ENCODE measurements around the gene ASF1A. TPM values are rescaled to one million over a fixed set of nuclear protein-coding genes. Genes with fewer than 3 reads are reported as not detected.

The ASF1A gene
- total RNA-seq, 1 donor from 2014 or later: 27.6 TPM

DNA sequence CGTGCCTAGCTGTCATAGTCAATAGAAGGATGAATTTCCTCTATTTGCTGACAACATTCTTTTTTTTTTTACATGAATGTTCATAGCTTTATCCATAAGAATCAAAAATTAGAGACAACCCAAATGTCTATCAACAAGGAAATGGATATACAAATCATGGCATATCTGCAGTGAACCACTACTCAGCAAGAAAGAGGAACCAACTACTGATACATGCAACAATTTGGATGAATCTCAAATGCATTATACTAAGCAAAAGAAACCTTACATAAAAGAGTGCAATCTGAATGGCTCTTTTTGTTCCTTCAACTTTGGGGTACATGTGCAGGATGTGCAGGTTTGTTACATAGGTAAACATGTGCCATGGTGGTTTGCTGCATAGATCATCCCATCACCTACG is 58.7 kb downstream of the ASF1A start:
- TF ChIP-seq, protein P1, sequence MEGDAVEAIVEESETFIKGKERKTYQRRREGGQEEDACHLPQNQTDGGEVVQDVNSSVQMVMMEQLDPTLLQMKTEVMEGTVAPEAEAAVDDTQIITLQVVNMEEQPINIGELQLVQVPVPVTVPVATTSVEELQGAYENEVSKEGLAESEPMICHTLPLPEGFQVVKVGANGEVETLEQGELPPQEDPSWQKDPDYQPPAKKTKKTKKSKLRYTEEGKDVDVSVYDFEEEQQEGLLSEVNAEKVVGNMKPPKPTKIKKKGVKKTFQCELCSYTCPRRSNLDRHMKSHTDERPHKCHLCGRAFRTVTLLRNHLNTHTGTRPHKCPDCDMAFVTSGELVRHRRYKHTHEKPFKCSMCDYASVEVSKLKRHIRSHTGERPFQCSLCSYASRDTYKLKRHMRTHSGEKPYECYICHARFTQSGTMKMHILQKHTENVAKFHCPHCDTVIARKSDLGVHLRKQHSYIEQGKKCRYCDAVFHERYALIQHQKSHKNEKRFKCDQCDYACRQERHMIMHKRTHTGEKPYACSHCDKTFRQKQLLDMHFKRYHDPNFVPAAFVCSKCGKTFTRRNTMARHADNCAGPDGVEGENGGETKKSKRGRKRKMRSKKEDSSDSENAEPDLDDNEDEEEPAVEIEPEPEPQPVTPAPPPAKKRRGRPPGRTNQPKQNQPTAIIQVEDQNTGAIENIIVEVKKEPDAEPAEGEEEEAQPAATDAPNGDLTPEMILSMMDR (IDR thresholded peaks at IDR 0.05; ENCODE audit: borderline replicate concordance): no peak
- DNase-seq: no peak
- intact Hi-C loops (cut with micrococcal nuclease): no loop called here
- Histone ChIP-seq H3K4me3 (no peak overlapping the region), H3K9me3 (replicated peaks) (peaks cover 20% of the 10 kb centered on the region), H3K27me3 (ENCODE audit: low read depth) (no peaks in the 10 kb centered on the region), H3K27ac (replicated peaks) (no peak overlapping the region), H3K4me1 (no peaks in the 10 kb centered on the region), H3K36me3 (no peaks in the 10 kb centered on the region)

DNA sequence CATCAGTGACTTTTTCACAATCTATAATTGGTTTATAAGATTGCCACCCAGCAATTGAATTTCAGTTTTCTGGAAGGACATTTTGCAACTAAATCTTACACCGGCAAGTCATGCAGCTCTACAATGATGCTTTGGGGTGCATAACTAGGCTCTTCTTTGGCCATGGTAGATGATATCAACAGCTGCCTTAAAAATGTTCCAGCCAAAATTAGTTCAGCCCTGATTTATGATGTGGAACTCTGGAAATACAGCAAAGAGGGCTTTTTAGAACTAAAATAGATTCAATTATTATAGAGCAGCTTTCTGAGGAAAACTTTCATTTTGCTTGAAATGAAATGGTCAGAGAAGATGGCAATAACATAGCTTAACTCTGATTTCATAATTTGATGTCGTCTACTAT is 59.4 kb downstream of the ASF1A start:
- intact Hi-C loops (cut with micrococcal nuclease): no loop called here
- H3K9me3 ChIP-seq (replicated peaks): peaks cover 15% of the 10 kb centered on the region

More for the DNA sequence above, 59.4 kb downstream of the ASF1A start:
- Histone ChIP-seq H3K4me3 (no peak overlapping the region), H3K4me1 (no peaks in the 10 kb centered on the region), H3K27ac (replicated peaks) (no peak overlapping the region), H3K36me3 (no peaks in the 10 kb centered on the region), H3K27me3 (ENCODE audit: low read depth) (no peaks in the 10 kb centered on the region)
- TF ChIP-seq, protein P1 (IDR thresholded peaks at IDR 0.05; ENCODE audit: borderline replicate concordance): no peak
- no peak for DNase-seq

Other genes starting within 250 kb of the ASF1A start
- 11.5 TPM for gene CEP85L, start 242.6 kb upstream of the ASF1A start, total RNA-seq
- gene MCM9, start 41.0 kb downstream of the ASF1A start, total RNA-seq: 5.5 TPM
- gene FAM184A, start 184.5 kb downstream of the ASF1A start, total RNA-seq: 0.93 TPM